ENCODE data around the gene GPX2. TPM values are rescaled to one million over a fixed set of nuclear protein-coding genes. Genes with fewer than 3 reads are reported as not detected.

Gene GPX2
- total RNA-seq, 2 experiments from 2014 or later: not detected

DNA sequence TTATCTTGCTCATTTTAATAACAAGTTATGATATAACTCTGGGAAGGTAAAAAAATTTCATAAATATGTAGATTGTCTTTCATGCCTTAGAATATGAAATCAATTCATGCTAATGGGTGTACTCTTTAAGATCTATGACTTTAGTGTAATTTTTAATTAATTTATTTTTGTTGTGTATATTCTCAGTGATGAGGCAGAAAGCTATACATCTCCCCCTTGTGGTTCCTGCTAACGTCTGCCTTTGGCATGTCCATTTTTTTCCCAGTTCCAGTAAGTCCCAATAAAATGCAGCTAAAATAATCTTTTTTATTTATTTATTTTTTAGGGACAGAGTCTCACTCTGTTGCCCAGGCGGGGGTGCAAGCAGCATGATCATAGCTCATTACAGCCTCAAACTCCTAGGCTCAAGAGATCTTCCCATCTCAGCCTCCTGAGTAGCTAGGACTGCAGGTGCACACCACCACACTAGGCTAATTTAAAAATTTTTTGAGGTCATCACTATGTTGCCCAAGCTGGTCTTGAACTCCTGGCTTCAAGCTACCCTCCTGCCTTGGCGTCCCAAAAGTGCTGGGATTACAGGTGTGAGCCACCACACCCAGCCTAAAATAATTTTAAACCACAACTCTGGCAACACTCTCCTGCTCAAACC is 31.6 kb downstream of the GPX2 start:
- peaks cover 10% of the 10 kb centered on the region for H3K36me3 Mint-ChIP-seq (ENCODE audit: low read depth)
- H3K27me3 Mint-ChIP-seq: peaks cover 2% of the 10 kb centered on the region
- peaks cover 17% of the 10 kb centered on the region for H3K4me1 Mint-ChIP-seq
- CTCF ChIA-PET: interaction anchor here (0.6 to 1.6 kb wide), 7 partner anchors 15 to 1217 kb away, joined by 3 to 7 read pairs (median 4); partner anchors contain the start of gene FNTB
- no peak overlapping the region for H3K4me3 Mint-ChIP-seq
- POLR2A ChIA-PET: interaction anchor here (0.7 kb wide), 1 partner anchor 11 kb away, joined by 3 read pairs; no protein-coding TSS in a partner anchor
- ATAC-seq (no peak), DNase-seq (no peak)
- H3K9me3 Mint-ChIP-seq (ENCODE audit: low read depth): no peaks in the 10 kb centered on the region
- intact Hi-C loops (cut with DNase I, micrococcal nuclease): loop anchor here in 1 of 2 experiments (10.0 kb wide), 1 partner anchor 1266 kb away; the partner anchor contains the start of gene WDR89
- no peak overlapping the region for H3K27ac Mint-ChIP-seq

DNA sequence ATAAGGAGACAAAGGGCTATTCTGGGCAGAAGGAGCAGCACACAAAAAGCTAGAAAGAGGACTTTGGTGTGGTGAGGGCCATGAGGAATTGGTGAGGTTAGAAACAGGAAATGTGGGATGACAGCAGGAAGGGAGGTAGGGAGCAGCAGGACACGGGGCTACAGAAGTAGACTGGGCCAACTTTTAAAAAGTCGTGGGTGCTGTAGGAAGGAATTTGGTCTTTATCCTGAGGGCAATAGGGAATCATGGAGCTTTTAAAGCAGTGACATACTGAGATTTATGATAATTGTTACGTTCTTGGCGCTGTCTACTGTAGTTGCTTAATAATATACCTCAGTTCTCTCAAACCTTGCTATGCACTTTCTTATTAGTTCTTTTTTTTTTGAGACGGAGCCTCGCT is 36.5 kb downstream of the GPX2 start:
- Mint-ChIP-seq H3K27ac (no peak overlapping the region), H3K27me3 (peaks cover 6% of the 10 kb centered on the region), H3K36me3 (ENCODE audit: low read depth) (no peaks in the 10 kb centered on the region), H3K4me3 (no peak overlapping the region), H3K4me1 (no peaks in the 10 kb centered on the region), H3K9me3 (ENCODE audit: low read depth) (no peaks in the 10 kb centered on the region)
- no peak for ATAC-seq
- CTCF ChIA-PET: interaction anchor here (0.7 to 3.0 kb wide), 2 partner anchors 15 to 27 kb away, joined by 3 to 22 read pairs; no protein-coding TSS in a partner anchor
- no peak for DNase-seq
- POLR2A ChIA-PET: no interaction called here
- intact Hi-C loops (cut with DNase I, micrococcal nuclease): no loop called here

DNA sequence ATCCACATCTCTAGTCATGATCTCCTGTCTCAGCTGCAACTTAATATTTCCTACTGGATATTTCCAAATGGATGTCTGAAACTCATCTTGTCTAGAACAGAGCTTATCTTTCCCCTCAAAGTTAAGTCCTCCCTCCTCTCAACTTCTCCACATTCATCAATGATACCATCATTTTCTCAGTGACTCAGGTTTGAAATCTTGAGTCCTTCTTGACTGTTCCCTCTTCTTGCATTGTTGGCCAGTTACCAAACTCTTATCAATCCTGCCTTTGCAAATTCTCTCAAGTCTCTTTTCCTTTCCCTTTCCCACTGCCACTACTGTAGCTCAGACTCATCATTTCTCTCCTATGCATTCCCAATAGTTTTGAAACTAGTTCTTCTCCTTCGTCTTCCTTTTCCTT is 42.6 kb downstream of the GPX2 start:
- no peak overlapping the region for H3K27ac Mint-ChIP-seq
- no peaks in the 10 kb centered on the region for H3K36me3 Mint-ChIP-seq (ENCODE audit: low read depth)
- H3K4me3 Mint-ChIP-seq: no peak overlapping the region
- POLR2A ChIA-PET: interaction anchor here (0.6 kb wide), 1 partner anchor 11 kb away, joined by 3 read pairs; no protein-coding TSS in a partner anchor
- no peak for ATAC-seq
- CTCF ChIA-PET: interaction anchor here (0.8 to 2.6 kb wide), 6 partner anchors 8 to 228 kb away, joined by 3 to 33 read pairs (median 4); no protein-coding TSS in a partner anchor
- DNase-seq: no peak
- H3K27me3 Mint-ChIP-seq: peaks cover 7% of the 10 kb centered on the region
- no peaks in the 10 kb centered on the region for H3K9me3 Mint-ChIP-seq (ENCODE audit: low read depth)
- intact Hi-C loops (cut with DNase I, micrococcal nuclease): no loop called here
- H3K4me1 Mint-ChIP-seq: no peaks in the 10 kb centered on the region

DNA sequence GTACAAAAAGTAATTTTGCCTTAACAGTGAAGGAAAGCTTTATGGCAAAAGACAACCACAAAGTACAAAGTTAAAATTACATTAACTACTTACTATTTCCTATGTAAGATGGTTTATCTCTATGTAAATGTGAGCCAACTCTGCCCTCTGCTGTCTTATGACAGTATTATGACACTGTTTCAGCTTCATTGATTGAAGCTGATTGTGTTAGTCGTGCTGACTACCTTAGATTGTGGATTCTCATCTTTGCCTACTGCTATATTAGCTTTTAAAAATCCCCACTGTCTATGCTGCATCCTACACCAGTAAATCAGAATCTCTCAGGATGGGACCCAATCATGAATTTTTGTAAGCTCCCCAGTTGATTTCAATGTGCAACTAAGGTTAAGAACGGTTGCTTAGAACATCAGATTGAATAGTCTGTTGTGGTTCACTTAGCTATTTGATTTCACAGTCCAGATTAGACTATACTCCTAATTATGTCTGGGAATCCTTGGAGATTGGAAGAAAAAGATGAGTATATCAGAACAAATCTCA is 50.6 kb downstream of the GPX2 start:
- Mint-ChIP-seq H3K9me3 (ENCODE audit: low read depth) (no peaks in the 10 kb centered on the region), H3K27ac (no peak overlapping the region), H3K4me1 (no peaks in the 10 kb centered on the region), H3K4me3 (no peak overlapping the region), H3K27me3 (peaks cover 9% of the 10 kb centered on the region), H3K36me3 (ENCODE audit: low read depth) (no peaks in the 10 kb centered on the region)
- POLR2A ChIA-PET: no interaction called here
- intact Hi-C loops (cut with DNase I, micrococcal nuclease): loop anchor here (5.0 kb wide), 3 partner anchors 70 to 220 kb away; no protein-coding TSS in a partner anchor
- CTCF ChIA-PET: interaction anchor here (0.5 to 4.8 kb wide), 56 partner anchors 8 to 588 kb away, joined by 3 to 154 read pairs (median 4); partner anchors contain the start of genes FNTB and SPTB
- DNase-seq (peak; percentile 25), ATAC-seq (peak; percentile 92)

DNA sequence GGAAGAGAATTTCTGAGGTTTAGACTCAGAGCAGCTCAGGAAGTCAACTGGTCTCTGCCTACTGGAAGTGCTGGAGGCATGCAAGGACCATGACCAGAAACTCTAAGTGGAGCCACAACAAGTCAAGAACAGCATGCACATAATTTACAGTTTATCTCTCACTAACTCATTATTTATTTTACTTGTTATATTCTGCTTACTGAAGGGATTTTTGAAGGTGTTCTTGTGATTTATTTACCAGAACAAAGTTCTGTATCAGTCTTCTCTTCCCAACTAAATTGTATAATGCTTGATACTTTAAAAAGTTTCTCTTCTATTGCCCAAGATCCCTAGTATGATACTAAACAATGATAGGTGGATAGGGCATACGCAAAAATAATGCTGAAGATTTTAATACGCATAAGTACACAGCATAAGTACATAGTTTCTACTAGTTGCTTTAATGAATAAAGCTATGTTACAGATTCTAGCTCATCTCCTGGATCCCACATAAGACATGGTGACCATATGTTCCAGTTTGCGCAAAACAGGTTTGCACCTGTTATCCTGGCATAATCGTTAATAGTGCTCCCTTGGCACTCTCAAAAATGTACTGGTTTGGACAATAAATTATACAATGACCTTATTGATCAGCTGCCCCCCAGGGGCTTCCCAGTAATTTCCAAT is 51.2 kb downstream of the GPX2 start:
- Mint-ChIP-seq H3K4me1 (no peaks in the 10 kb centered on the region), H3K9me3 (ENCODE audit: low read depth) (no peaks in the 10 kb centered on the region), H3K36me3 (ENCODE audit: low read depth) (no peaks in the 10 kb centered on the region), H3K4me3 (no peak overlapping the region), H3K27me3 (peaks cover 9% of the 10 kb centered on the region), H3K27ac (no peak overlapping the region)
- intact Hi-C loops (cut with DNase I, micrococcal nuclease): loop anchor here (5.0 kb wide), 3 partner anchors 69 to 219 kb away; no protein-coding TSS in a partner anchor
- ChIA-PET CTCF (interaction anchor here (0.5 to 4.8 kb wide), 57 partner anchors 9 to 588 kb away, joined by 3 to 154 read pairs (median 4); partner anchors contain the start of genes FNTB and SPTB), POLR2A (no interaction called here)
- ATAC-seq (no peak), DNase-seq (no peak)

DNA sequence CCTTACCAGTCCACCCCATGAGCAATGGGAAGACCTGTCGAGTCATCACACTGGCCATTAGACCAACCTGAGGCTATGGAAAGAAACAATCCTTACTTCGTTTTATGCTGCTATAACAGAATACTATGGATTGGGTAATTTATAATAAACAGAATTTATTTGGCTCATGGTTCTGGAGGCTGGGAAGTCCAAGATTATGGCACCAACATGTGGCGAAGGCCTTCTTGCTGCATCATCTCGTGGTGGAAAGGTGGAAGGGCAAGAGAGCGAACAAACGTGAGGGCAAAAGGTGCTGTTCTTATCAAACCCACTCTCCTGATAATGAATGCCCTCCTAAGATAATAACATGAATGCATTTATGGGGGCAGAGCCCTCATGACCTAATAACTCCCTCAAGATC is 53.2 kb downstream of the GPX2 start:
- POLR2A ChIA-PET: no interaction called here
- no peak for DNase-seq

More for the DNA sequence above, 53.2 kb downstream of the GPX2 start:
- Mint-ChIP-seq H3K27ac (no peak overlapping the region), H3K27me3 (peaks cover 16% of the 10 kb centered on the region), H3K9me3 (ENCODE audit: low read depth) (no peaks in the 10 kb centered on the region), H3K36me3 (ENCODE audit: low read depth) (no peaks in the 10 kb centered on the region), H3K4me1 (no peaks in the 10 kb centered on the region), H3K4me3 (no peak overlapping the region)
- ATAC-seq: no peak
- intact Hi-C loops (cut with DNase I, micrococcal nuclease): loop anchor here in 1 of 2 experiments (10.0 kb wide), 1 partner anchor 545 kb away; no protein-coding TSS in a partner anchor
- CTCF ChIA-PET: interaction anchor here (4.4 to 4.8 kb wide), 4 partner anchors 10 to 217 kb away, joined by 22 to 154 read pairs (median 46); partner anchors contain the start of gene SPTB

Other genes with a start within 250 kb of the GPX2 start
- 1 to 10 TPM; 6.3 to 7.1 TPM for gene PLEKHG3, start 238.3 kb downstream of the GPX2 start, total RNA-seq
- under 1 TPM; 0.32 to 0.60 TPM for gene SPTB, start 62.8 kb downstream of the GPX2 start, total RNA-seq
- 10 to 100 TPM; 37.6 to 66.1 TPM for gene CHURC1, start 28.3 kb downstream of the GPX2 start, total RNA-seq
- gene RAB15, start 29.6 kb upstream of the GPX2 start, total RNA-seq: 1 to 10 TPM; 3.7 to 5.3 TPM
- 10 to 100 TPM; 18.2 to 24.9 TPM for gene FNTB, start 44.1 kb upstream of the GPX2 start, total RNA-seq
- gene MAX, start 159.8 kb upstream of the GPX2 start, total RNA-seq: 100 to 1,000 TPM in 1 of 2 experiments, 10 to 100 TPM in 1; 93.6 to 136 TPM